Heart right ventricle (tissue), 16 donors: ENCODE results near the gene EDNRA. TPM values are rescaled to one million over a fixed set of nuclear protein-coding genes. Genes with fewer than 3 reads are reported as not detected.
A peak's percentile ranks its signal among the peaks of the same experiment; 100 is the strongest.

Source experiments
- ATAC-seq, 8 donors: fragments of 200-7000 bp; cut with Tn5 transposase; one replicate each; pipeline ENCODE4 v1.9.1; 2020; ENCODE audit warnings: mild to moderate bottlenecking in 8 of 8, moderate library complexity in 8 of 8, moderate number of reproducible peaks in 1 of 8
- DNase-seq, 2 donors: peaks; one replicate each; pipeline ENCODE4 v3.0.0-alpha.2; 2020
- H3K27ac ChIP-seq, 10 donors: fragments of 200-600 bp; sonication (generic) in 2 of 10; one replicate each; pipeline versions ENCODE4 v1.5.0 to v1.8.0; 2020 to 2022; ENCODE audit warnings: mild to moderate bottlenecking in 3 of 10
- H3K27me3 ChIP-seq, 7 donors: fragments of 200-600 bp; one replicate each; pipeline ENCODE4 v1.8.0; 2021 to 2022; ENCODE audit warnings: mild to moderate bottlenecking in 2 of 7
- H3K36me3 ChIP-seq, 9 donors: fragments of 200-600 bp; sonication (generic) in 1 of 9; one replicate each; pipeline versions ENCODE4 v1.5.0 to v1.8.0; 2020 to 2022; ENCODE audit warnings: mild to moderate bottlenecking in 2 of 9
- H3K4me1 ChIP-seq, 9 donors: fragments of 200-600 bp; sonication (generic) in 1 of 9; one replicate each; pipeline versions ENCODE4 v1.5.0 to v1.8.0; 2020 to 2022; ENCODE audit warnings: mild to moderate bottlenecking in 4 of 9
- H3K4me3 ChIP-seq, 10 donors: fragments of 200-600 bp; sonication (generic) in 2 of 10; one replicate each; pipeline versions ENCODE4 v1.5.0 to v1.8.0; 2020 to 2022; ENCODE audit warnings: mild to moderate bottlenecking in 7 of 10, moderate library complexity in 2 of 10
- H3K9me3 ChIP-seq, 11 donors: fragments of 200-600 bp in 10 of 11; sonication (generic) in 2 of 11; one replicate each; pipeline versions ENCODE4 v1.5.0 to v1.8.0; 2013 to 2022; ENCODE audit warnings: mild to moderate bottlenecking in 2 of 11, control low read depth in 1 of 11, moderate library complexity in 1 of 11
- CTCF ChIP-seq, 9 donors: fragments of 200-600 bp; sonication (generic) in 2 of 9; IDR thresholded peaks; one replicate each; pipeline versions ENCODE4 v1.5.0 to v1.8.0; 2021 to 2022; ENCODE audit warnings: antibody characterized with exemption in 9 of 9, mild to moderate bottlenecking in 5 of 9, moderate library complexity in 1 of 9
- WGBS, 2 donors: extraction: QIAGEN DNeasy Blood & Tissue Kit; methylation state at CpG; one replicate each; pipeline ENCODE4 v1.1.7; 2013; ENCODE audit warnings: inconsistent platforms in 1 of 2; 5-methylcytosine and 5-hydroxymethylcytosine counted together
- intact Hi-C, 10 donors: fragments of 100-400 bp; cut with DNase I; formaldehyde crosslinking; loops; one replicate each; pipeline versions ENCODE4 v1.11.1 to v1.14.2; 2022
- polyA plus RNA-seq, 2 donors: library from polyadenylated mRNA; stranded (reverse); fragments of 200-250 nt; gene quantifications; one replicate each; pipeline ENCODE4 v1.2.3, GENCODE V29; 2013
- total RNA-seq, 10 donors: library from RNA; stranded (reverse); fragmentation: NEBNext Ultra II Directional in 3 of 10; extraction: Animal tissue kit (Norgen Biotek cat#: 25700) in 3 of 10; gene quantifications; one replicate each; pipeline versions ENCODE4 v1.2.1 to v1.2.4, GENCODE V29; 2021 to 2023
- donor health status: Arrhythmogenic right ventricular cardiomyopathy.
- donor health status: ischemic (EF 13 %, LVEDD 7.1; RV severe dilation, severe dysfunction).
- donor health status: healthy with polysubstance abuse.
- donor health status: DM: no; HTN: yes; CAD: no.
- donor health status: DM: no; HTN: no; CAD: no.
- donor health status: ischemic (EF 25% LVEDD 6.9; RV normal size, moderate dysfunction).
- donor health status: ischemic (EF 25% LVEDD 5.7; RV mildly dilated, moderate dysfunction).
- donor health status: healthy.
- donor health status: DM: yes; HTN: yes; CAD: no.
- donor health status: Ischemic cardiomyopathy.
- donor health status: ischemic (EF 35%, LVEDD 5.7; RV mildly dilated, moderate dysfunction).
- donor health status: nonischemic (EF 11% LVEDD 7.7; RV severe dilation, severe dysfunction).
- donor health status: DM: yes; HTN: yes; CAD: no.
- donor health status: PGD.
- donor health status: ischemic (EF 29% LVEDD 5.4; RV normal size, mild dysfunction).
- donor health status: nonischemic (EF 23%, LVEDD 6.1; RV moderate dilation, normal function).

EDNRA gene
- total and polyA plus RNA-seq, 12 donors: 4.4 to 27.4 (median 11.1) TPM

- no peaks in the 10 kb centered on the region for H3K27me3 ChIP-seq
- no peak for TF ChIP-seq CTCF (IDR thresholded peaks at IDR 0.05)
- DNase-seq (no peak), ATAC-seq (no peak)
- H3K4me3 ChIP-seq: no peak overlapping the region
- no peaks in the 10 kb centered on the region for H3K9me3 ChIP-seq
- H3K4me1 ChIP-seq: peaks cover 0 to 42% (median 0%) of the 10 kb centered on the region in 9 donors
- WGBS, 2 donors: 60 to 73% methylated on average over 4 of the region's 4 CpGs
- peak overlapping the region in 1 of 10 donors; percentile 10 for H3K27ac ChIP-seq
- intact Hi-C loops: no loop called here
- H3K36me3 ChIP-seq: no peaks in the 10 kb centered on the region
Measured at GRCh38 chr4:147498031-147498660, 17.2 kb downstream of the EDNRA start.

- TF ChIP-seq CTCF (IDR thresholded peaks at IDR 0.05): no peak
- Histone ChIP-seq H3K27ac (no peak overlapping the region), H3K9me3 (no peaks in the 10 kb centered on the region), H3K4me1 (peaks cover 0 to 34% (median 0%) of the 10 kb centered on the region in 9 donors), H3K36me3 (no peaks in the 10 kb centered on the region), H3K27me3 (no peaks in the 10 kb centered on the region), H3K4me3 (no peak overlapping the region)
- DNase-seq (no peak), ATAC-seq (no peak)
- 84 to 93% methylated on average over 2 of the region's 2 CpGs for WGBS, 2 donors
- intact Hi-C loops: no loop called here
Measured at GRCh38 chr4:147508346-147508745, 27.4 kb downstream of the EDNRA start.

GRCh38 chr4:147509386-147509785 lies 28.5 kb downstream of the EDNRA start:
- no peak for TF ChIP-seq CTCF (IDR thresholded peaks at IDR 0.05)
- WGBS, 2 donors: 65 to 68% methylated on average over 2 of the region's 2 CpGs

GRCh38 chr4:147510962-147511668 lies 30.2 kb downstream of the EDNRA start:
- no peak for ATAC-seq

More at GRCh38 chr4:147509386-147509785, 28.5 kb downstream of the EDNRA start:
- Histone ChIP-seq H3K36me3 (no peaks in the 10 kb centered on the region), H3K27me3 (no peaks in the 10 kb centered on the region), H3K27ac (no peak overlapping the region), H3K9me3 (no peaks in the 10 kb centered on the region), H3K4me3 (no peak overlapping the region), H3K4me1 (peaks cover 0 to 37% (median 0%) of the 10 kb centered on the region in 9 donors)
- intact Hi-C loops: no loop called here
- ATAC-seq (peak in 1 of 8 donors; percentile 29), DNase-seq (no peak)

More at GRCh38 chr4:147510962-147511668, 30.2 kb downstream of the EDNRA start:
- Histone ChIP-seq H3K27me3 (no peaks in the 10 kb centered on the region), H3K36me3 (no peaks in the 10 kb centered on the region), H3K27ac (no peak overlapping the region), H3K9me3 (no peaks in the 10 kb centered on the region), H3K4me1 (peaks cover 0 to 54% (median 5%) of the 10 kb centered on the region in 9 donors), H3K4me3 (no peak overlapping the region)
- no peak for TF ChIP-seq CTCF (IDR thresholded peaks at IDR 0.05)
- intact Hi-C loops: loop anchor here in 1 of 10 donors (5.0 kb wide), 1 partner anchor 76 kb away; no protein-coding TSS in a partner anchor
- DNase-seq: no peak
- 81 to 82% methylated on average over 2 of the region's 2 CpGs for WGBS, 2 donors
